Activated CD8-positive, alpha-beta memory T cell treated with anti-CD3 and anti-CD28 coated beads for 4 hours (primary cell): ENCODE data around the gene ZNF780B.
"Not testable (repeated sequence)": the region's sequence is repeated elsewhere in the genome, so short reads cannot be mapped to it uniquely, and the experiment has no call there.

Source experiments
- DNase-seq, 2 donors: peaks; one replicate each; pipeline ENCODE4 v3.0.0-alpha.2; 2020; ENCODE audit warnings: low read depth in 2 of 2

Gene ZNF780B

DNA sequence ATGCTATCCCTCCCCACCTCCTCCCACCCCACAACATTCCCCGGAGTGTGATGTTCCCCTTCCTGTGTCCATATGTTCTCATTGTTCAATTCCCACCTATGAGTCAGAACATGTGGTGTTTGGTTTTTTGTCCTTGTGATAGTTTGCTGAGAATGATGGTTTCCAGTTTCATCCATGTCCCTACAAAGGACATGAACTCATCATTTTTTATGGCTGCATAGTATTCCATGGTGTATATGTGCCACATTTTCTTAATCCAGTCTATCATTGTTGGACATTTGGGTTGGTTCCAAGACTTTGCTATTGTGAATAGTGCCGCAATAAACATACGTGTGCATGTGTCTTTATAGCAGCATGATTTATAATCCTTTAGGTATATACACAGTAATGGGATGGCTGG, 18.0 kb downstream of the ZNF780B start:
- not testable (repeated sequence) for DNase-seq

DNA sequence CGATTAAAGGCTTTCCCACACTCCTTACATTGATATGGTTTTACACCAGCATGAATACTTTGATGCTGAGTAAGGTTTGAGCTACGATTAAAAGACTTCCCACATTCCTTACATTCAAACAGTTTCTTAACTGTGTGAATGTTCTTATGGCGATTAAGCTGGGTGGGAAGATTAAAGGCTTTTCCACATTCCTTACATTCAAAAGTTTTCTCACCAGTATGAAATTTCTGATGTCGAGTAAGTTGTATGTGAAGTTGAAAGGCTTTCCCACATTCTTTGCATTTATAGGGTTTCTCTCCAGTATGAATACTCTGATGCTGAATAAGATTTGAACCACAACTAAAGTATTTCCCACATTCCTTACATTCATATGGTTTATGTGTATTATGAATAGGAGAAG, 20.0 kb downstream of the ZNF780B start:
- DNase-seq = no peak

DNA sequence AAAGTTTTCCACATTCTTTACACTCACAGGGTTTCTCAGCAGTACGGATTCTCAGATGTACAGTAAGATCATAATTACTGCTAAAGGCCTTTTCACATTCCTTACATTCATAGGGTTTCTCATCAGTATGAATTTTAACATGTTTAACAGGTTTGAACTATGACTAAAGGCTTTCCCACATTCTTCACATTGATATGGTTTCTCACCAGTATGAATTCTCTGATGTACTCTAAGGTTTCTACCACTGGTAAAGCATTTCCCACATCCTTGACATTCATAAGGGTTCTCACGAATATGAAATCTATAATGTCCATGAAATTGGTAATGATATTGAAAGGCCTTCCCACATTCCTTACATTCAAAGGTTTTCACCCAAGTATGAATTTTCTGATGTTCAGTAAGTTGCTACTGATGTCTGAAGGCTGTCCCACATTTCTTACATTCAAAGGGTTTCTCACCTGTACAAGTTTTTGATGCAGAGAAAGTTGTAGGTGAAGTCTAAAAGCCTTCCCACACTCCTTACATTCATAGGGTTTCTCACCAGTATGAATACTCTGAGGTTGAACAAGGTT, 22.0 kb downstream of the ZNF780B start:
- DNase-seq = no peak

DNA sequence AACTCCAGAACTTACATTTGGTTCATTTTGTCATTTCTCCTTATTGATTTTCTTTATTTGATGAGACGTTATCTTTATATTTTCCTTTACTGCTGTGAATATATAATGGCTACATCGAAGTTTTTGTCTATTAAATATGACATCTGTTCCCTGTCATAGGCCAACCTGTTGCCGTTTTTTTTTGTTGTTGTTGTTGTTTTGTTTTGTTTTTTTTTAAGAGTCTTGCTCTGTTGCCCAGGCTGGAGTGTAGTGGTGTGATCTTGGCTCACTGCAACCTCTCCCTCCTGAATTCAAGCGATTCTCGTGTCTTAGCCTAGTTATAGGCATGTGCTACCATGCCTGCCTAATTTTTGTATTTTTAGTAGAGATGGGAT, 29.4 kb downstream of the ZNF780B start:
- DNase-seq = no peak

DNA sequence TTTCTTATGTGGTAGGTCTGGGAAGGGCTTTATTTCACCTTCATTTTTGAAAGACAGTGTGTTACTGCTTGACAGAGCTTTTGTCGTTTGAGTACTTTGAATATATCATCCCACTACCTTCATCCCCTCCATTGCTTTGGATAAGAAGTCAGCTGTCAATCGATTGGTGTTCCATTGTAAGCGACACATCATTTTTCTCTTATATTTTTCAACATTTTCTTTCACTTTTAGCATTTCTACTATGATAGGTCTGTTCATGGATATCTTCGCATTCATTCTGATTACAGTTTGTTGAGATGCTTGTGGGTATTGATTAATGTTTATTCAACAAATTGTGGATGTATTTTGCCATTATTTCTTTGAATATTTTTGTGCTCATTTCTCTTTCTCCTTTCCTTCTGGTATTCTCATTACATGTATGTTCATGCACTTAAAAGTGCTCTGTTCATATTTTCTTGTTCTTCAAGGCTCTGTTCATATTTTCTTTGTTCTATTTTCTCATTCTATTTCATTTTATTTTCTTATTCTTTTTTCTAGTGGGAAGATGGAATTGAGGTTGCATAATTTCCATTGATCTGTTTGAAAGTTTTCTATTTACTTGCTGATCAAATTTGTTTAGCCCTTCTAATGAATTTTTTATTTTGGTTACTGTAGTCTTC, 30.0 kb downstream of the ZNF780B start:
- DNase-seq = no peak

DNA sequence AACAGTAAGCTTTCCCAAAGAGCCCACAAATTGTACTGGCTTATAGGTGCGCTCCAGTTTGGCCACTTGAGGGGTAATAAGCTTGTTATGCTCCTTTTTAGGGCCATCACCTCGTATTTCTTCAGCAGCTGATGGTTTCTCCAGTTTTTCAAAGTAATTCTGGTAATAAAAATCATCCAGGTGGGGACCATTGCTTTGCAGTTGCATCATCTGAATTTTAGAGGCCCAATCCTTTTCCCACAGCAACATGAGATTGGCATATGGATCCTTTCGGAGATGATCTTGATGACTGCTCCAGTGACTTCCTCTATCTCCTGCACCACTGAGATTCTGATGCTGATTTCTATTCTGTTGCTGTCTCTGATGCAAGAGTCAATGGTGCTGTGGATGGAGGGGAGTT, 32.1 kb downstream of the ZNF780B start:
- no peak for DNase-seq

DNA sequence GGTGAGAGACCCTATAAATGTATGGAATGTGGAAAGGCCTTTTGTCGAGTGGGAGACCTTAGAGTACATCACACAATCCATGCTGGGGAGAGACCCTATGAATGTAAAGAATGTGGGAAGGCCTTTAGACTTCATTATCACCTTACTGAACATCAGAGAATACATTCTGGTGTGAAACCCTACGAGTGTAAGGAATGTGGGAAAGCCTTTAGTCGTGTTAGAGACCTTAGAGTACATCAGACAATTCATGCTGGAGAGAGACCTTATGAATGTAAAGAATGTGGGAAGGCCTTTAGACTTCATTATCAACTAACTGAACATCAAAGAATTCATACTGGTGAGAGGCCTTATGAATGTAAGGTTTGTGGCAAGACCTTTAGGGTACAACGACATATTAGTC, 42.0 kb downstream of the ZNF780B start:
- no peak for DNase-seq

DNA sequence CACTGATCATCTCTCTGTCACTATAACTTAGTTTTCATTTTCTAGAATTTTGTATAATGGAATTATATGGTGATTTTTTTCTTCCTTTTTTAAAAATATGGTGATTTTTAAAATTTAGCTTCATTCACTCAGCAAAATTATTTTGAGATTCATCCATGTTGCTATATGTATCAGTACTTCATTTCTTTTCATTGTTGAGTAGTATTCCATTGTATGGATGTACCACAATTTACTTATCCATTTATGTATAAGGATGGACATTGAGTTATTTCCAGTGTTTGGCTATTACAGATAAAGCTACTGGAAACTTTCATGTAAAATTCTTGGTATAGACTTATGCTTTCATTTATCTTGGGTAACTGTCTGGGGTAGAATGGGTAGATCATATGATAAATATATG, 46.4 kb downstream of the ZNF780B start:
- no peak for DNase-seq

DNA sequence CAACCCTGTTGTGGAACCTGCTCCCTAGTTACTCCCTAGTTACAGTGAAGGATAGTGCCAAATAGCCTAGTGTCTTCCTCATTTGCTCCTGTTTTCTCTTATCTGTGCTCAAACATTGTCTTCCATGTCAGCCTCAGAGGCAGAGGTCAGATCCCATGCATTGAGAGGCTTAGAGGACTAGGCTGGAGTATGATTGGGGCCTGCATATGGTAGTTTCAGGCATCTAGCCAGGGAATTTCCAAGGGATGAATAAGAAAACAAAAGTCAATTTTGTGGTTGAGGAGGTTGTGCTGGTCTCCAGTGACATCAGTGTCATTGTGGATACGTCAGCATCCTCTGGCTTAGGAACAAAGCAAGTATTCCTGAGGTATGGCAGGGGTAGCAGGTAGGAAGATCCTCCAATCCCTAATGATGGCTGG, 49.7 kb downstream of the ZNF780B start:
- no peak for DNase-seq

DNA sequence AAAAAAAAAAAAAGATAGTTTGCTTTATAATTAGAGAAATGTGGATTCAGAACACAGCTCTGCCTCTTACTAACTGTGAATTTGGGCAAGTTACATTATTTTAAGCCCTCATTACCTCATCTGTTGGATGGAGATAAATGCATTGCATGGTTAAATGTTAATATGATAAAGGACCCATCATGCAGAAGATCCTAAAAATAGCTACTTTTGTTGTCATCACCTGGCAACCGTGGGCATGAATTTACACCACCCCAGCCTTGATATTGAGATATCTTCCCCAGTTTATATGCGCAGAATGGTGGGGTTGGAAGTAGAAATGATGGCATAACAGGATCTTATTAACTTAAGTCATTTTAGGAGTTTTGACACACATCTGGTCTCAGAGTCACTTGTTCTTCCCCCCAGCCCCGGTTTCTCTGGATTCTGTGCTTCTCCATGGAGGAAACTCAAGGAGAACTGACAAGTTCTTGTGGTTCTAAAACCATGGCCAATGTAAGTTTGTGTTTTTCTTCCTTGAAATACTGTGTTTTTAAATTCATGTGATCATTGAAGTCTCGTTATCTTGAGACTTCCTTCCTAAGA, 50.2 kb downstream of the ZNF780B start:
- DNase-seq = no peak

DNA sequence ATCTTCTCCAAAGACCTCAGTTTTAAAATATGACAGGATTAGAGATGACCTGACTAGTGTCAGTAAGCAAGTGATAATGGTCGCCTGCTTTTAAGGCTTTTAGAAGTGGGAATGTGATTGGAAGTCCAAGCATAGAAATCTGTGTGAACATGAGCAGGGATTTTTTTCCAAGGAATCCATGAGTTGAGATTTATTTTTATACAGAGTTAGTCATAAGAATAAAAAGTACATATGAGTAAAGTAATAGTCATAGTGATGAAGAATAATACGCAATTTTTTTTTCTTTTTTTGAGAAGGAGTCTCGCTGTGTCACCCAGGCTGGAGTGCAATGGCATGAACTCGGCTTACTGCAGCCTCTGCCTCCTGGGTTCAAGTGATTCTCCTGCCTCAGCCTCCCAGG, 57.5 kb downstream of the ZNF780B start:
- DNase-seq = no peak

DNA sequence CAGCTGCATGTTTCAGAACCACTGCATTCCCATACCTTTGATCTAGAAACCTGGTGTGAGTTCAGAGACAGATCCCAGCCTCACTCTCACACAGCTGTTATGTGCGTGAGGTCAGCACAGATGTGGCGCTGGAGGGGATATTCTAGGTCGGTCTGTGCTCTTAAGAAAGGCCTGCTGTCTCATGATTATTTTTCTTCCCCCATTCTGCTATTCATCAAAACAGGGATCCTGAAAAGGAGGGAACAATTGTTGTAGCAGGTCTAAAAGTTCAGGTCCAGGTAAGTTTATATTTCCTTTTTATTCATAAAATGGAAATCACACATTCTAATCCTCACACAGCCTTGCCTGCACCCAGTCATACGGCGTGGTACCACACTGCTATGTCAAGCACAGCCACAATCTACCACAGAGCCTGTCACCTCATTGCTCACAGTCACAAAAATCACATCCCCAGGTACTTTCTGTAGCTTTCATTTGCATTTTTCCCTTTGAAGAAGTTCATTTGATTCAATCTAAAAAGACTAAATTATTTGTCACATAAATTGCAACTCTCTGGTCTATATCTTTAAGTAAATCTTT, 58.3 kb downstream of the ZNF780B start:
- no peak for DNase-seq

DNA sequence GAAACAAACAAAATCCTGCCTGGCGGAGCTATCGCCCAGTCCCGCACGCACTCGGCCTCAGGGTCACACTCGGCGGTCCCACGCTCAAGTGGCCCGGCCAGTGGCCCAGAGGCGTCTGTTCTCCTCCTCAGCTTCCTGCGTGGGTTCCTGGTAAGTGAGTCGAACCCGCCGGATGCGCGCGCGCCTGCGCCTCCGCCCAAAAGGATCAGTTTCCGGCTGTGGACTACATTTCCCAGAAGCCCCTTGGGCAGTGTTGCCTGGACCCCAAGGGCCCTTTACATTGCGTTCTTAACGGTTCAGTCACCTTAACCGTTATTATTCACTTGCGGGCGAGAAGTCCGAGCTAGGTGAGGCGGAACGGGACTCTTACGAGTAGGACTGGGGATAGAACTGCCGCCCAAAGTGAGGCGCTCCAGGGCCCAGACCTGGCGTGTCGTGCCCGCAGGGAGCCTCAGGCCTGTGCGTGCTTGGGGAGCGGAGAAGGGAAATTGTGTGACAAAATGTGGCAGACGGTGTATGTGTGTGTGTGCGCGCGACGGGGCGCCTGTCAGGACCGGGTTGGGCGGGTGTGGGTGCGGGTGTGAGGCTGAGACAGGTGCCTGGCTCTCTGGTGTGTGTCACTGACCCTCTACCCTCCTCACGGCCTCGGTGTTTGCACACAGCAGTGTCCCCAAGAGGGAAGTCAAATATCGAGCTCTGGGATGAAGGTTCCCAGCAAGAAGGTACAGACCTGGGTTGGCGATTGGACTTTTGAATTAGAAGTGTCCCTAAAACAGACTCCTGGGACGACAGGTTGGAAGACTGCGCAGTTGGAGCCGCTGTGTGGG, 59.0 kb downstream of the ZNF780B start, which contains the start of gene ZNF546:
Gene ZNF546, plus strand, starts transcription at position 250 of the 827 bp plus-strand sequence. CDS start 1,267 bp downstream, outside the sequence.
- DNase-seq = peak; percentile 84

DNA sequence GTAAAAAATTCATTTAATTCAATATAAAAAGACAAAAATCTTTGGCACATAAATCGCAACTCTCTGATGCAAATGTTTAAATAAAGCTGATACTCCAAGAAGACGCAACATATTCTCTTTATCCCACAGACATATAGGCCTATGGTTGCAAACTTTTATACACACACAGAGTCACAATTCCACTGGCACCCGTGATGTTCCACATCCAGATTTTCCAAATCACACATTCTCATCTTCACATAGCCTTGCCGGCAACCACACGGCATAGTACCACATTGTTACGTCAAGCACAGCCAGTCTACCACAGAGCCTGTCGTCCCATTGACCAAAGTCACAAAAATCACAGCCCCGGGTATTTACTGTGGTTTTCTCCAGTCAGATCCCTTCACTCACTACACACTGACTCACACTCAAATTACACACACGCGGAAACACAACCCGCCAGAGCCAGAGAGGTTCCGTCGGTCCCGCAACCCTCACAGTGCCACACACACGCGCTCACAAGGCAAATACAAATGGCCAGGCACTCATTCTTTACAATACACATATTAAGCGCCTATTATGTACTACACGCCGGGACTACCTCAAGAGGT, 59.7 kb downstream of the ZNF780B start:
- DNase-seq = peak in 1 of 2 donors; percentile 17

DNA sequence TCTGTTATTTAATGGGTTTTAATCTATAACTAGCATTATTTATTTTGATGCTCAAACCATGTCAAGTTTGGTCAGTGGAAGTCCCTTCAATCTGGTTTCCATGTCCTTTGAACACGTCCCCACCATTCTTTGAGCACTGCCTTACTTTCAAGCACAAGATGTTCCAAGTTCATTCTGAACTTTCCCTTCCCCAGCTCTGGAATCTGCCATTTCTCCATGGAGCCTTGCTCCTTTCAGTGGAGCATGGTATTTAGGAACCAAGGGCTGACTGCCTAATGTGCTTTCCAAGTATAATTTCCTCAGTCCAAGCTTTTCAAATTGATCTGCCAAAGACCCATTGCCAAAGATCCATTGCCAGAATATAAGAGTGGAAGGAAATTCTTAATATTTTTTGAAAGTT, 60.2 kb downstream of the ZNF780B start:
- DNase-seq = no peak

DNA sequence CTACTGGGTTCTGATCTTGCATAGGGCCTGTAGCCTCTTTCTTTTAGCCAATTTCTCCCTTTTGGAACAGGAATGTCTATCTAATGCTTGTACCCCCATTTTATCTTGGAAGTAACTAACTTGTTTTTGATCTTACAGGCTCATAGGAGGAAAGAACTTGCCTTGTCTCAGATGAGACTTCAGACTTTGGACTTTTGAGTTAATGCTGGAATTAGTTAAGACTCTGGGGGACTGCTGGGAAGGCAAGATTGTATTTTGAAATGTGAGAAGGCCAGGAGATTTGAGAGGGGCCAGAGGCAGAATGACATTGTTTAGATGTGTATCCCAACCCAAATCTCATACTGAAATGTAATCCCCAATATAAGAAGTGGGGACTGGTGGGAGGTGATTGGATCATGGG, 61.7 kb downstream of the ZNF780B start:
- no peak for DNase-seq

DNA sequence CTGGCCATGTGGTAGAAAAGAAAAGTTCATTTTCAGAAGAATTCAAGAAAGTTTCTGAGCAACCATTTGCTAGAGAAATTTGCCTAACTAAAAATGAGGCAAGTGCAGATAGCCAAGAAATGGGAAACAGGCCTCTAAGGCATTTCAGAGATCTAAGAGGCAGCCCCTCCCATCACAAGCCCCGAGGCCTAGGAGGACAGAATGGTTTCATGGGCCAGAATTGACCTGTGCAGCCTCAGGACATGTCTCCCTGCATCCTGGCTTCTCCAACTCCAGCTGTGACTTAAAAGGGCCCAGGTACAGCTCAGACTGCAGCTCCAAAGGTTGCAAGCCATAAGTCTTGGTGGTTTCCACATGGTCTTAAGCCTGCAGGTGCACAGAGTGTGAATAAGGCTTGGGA, 62.4 kb downstream of the ZNF780B start:
- DNase-seq = no peak

DNA sequence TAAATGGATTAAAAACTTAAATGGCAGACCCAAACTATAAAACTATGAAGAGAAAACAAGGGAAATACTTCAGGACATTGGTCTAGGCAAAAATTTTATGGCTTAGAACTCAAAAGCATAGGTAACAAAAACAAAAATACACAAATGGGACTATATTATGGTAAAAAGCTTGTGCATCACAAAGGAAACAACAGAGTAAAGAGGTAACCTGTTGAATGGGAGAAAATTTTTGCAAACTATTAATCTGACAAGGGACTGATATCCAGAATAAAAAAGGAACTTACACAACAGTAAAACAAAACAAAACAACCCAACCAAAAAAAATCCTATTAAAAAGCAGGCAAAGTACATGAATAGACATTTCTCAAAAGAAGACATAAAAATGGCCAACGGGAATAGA, 68.4 kb downstream of the ZNF780B start:
- no peak for DNase-seq

DNA sequence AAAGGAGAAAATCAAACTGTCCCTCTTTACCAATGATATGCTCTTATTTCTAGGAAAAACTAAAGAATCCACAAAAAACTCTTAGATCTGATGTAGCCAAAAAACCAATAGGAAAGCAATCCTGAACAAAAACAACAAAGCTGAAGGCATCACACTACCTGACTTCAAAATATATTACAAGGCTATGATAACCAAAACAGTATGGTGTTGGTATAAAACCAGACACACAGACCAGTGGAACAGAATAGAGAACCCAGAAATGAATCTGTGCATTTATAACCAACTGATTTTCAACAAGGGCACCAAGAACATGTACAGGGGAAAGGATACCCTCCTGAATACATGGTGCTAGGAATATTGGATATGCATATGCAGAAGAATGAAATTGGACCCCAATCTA, 68.9 kb downstream of the ZNF780B start:
- no peak for DNase-seq

DNA sequence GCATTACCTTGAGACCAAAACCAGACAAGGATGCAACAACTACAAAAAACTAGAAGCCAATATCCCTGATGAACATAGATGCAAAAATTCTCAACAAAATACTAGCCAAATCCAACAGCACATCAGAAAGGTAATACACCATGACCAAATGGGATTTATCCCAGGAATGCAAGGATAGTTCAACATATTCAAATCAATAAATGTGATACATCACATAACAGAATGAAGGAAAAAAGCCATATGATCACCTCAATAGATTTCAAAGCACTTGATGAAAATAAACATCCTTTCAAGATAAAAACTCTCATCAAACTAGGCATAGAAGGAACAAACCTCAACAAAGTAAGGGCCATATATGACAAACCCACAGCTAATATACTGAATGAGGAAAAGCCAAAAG, 69.4 kb downstream of the ZNF780B start:
- DNase-seq = no peak

DNA sequence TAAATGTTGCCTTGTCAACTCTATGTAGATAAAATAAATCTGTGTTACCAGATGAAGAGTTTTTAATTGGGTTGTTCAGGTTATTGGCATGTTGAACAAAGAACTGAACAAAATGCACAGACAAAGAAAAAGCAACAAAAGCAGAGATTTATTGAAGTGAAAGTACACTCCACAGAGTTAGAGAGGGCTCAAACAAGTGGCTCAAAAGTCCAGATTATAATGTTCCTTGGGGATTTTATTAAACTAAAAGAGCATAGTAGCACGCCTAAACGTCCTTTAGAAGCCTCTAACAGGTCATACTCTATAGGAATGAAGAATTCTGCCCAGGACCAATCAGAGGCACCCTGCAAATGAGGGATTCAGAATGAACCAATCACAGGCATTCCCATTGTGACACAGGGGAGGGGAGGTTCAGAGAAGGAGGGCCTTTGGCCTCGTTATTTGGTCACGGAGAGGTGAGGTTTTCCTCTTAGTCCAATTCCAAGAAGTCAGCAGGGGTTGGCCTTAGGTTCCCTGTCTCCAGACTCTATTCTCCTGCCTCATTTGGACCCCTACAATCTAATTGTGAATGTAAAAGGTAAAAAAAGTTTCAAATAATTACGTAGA, 72.2 kb downstream of the ZNF780B start:
- no peak for DNase-seq
